ENCODE results near the gene CAMK2D. TPM values are rescaled to one million over a fixed set of nuclear protein-coding genes. Genes with fewer than 3 reads are reported as not detected.

CAMK2D gene
- total RNA-seq, 4 donors from 2014 or later: 57.3 to 78.4 (median 61.8) TPM

GRCh38 chr4:113727802-113728201, 33.7 kb downstream of the CAMK2D start:
- no peak overlapping the region for H3K27ac ChIP-seq
- no peaks in the 10 kb centered on the region for H3K27me3 ChIP-seq
- peaks cover 0 to 3% of the 10 kb centered on the region in 2 donors for H3K4me1 ChIP-seq
- H3K4me3 ChIP-seq (replicated peaks in 1 of 3): no peak overlapping the region
- TF ChIP-seq, protein P1, sequence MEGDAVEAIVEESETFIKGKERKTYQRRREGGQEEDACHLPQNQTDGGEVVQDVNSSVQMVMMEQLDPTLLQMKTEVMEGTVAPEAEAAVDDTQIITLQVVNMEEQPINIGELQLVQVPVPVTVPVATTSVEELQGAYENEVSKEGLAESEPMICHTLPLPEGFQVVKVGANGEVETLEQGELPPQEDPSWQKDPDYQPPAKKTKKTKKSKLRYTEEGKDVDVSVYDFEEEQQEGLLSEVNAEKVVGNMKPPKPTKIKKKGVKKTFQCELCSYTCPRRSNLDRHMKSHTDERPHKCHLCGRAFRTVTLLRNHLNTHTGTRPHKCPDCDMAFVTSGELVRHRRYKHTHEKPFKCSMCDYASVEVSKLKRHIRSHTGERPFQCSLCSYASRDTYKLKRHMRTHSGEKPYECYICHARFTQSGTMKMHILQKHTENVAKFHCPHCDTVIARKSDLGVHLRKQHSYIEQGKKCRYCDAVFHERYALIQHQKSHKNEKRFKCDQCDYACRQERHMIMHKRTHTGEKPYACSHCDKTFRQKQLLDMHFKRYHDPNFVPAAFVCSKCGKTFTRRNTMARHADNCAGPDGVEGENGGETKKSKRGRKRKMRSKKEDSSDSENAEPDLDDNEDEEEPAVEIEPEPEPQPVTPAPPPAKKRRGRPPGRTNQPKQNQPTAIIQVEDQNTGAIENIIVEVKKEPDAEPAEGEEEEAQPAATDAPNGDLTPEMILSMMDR (IDR thresholded peaks at IDR 0.05): no peak
- no peak for TF ChIP-seq POLR2A (IDR thresholded peaks at IDR 0.05)
- 77 to 93% methylated on average over 1 of the region's 1 CpG for WGBS, 2 donors
- no peak for DNase-seq
- intact Hi-C loops (cut with DNase I): no loop called here
- H3K36me3 ChIP-seq: no peaks in the 10 kb centered on the region
- H3K9me3 ChIP-seq: no peaks in the 10 kb centered on the region

- no peaks in the 10 kb centered on the region for H3K9me3 ChIP-seq
- TF ChIP-seq, protein P1 (IDR thresholded peaks at IDR 0.05): no peak
- no peak for TF ChIP-seq POLR2A (IDR thresholded peaks at IDR 0.05)
- H3K36me3 ChIP-seq: no peaks in the 10 kb centered on the region
- intact Hi-C loops (cut with DNase I): no loop called here
- no peaks in the 10 kb centered on the region for H3K27me3 ChIP-seq
- WGBS, 2 donors: 76 to 89% methylated on average over 1 of the region's 1 CpG
- no peak overlapping the region for H3K27ac ChIP-seq
- H3K4me1 ChIP-seq: peaks cover 0 to 5% of the 10 kb centered on the region in 2 donors
- H3K4me3 ChIP-seq (replicated peaks in 1 of 3): no peak overlapping the region
- no peak for DNase-seq
Measured at GRCh38 chr4:113725963-113726362, 35.6 kb downstream of the CAMK2D start.

GRCh38 chr4:113718252-113718651, 43.3 kb downstream of the CAMK2D start:
- Histone ChIP-seq H3K27me3 (no peaks in the 10 kb centered on the region), H3K4me3 (replicated peaks in 1 of 3) (no peak overlapping the region), H3K36me3 (no peaks in the 10 kb centered on the region), H3K27ac (no peak overlapping the region), H3K9me3 (no peaks in the 10 kb centered on the region), H3K4me1 (peaks cover 0 to 11% of the 10 kb centered on the region in 2 donors)
- intact Hi-C loops (cut with DNase I): no loop called here
- TF ChIP-seq, protein P1 (IDR thresholded peaks at IDR 0.05): no peak
- no peak for TF ChIP-seq POLR2A (IDR thresholded peaks at IDR 0.05)
- DNase-seq: no peak
- 79 to 100% methylated on average over 1 of the region's 1 CpG for WGBS, 2 donors

DNA sequence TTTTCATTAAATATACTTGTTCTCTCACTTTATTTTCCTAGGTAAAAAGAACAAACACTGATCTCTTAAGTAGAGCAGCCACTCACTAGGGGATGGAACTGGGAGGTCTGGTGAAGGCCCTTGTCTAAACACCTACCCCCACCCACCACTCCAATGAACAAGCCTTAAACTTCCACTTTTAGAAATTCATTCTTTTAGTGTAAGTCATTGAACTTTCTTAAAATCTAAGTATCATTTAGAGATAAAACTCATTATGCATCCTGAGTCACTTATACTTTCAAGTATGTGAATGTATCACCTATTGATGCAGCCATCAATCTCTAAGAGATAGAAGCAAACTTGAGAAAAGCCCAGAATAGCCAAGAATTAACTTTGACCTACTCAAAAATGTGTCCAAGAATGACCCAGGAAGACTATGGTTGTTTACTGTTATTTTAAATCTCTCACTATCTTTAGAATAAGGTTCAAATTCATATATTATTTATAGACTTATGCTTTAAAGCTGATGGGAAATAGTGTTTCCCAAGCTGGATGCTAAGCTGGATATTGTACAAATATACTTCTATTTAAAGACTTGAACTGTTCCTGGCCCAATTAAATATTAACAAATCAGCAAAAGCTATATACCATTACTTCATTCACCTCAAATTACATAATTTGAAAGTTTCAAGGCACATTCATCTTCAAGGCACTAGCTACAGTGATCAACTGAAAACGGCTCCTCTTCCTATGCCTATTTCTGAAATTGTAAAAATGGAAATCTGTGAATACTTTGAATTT, 49.5 kb downstream of the CAMK2D start:
- intact Hi-C loops (cut with DNase I): no loop called here
- H3K27me3 ChIP-seq: no peaks in the 10 kb centered on the region
- no peak overlapping the region for H3K27ac ChIP-seq
- TF ChIP-seq, protein P1 (IDR thresholded peaks at IDR 0.05): no peak
- H3K4me3 ChIP-seq (replicated peaks in 1 of 3): no peak overlapping the region
- no peaks in the 10 kb centered on the region for H3K9me3 ChIP-seq
- H3K4me1 ChIP-seq: peaks cover 8 to 16% of the 10 kb centered on the region in 2 donors
- H3K36me3 ChIP-seq: no peaks in the 10 kb centered on the region
- 91 to 93% methylated on average over 1 of the region's 1 CpG for WGBS, 2 donors
- no peak for DNase-seq

DNA sequence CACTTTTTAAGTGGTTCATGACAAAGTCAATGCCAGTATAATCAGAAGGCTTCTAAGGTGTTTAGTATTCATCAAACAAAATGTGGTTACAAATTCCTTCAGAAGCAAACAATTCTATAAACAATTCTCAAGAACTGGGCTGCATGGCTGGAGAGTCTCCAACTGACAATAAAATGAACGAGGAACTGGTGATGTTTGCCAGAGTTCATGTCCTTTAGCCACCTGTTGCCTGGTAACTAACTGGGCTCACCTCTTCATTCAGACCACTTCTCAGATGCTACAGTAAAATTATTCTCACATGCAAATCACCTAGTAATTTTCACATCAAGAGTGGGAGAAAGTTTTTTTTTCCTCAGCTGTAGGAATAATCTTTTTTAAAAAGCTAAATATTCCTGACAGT, 53.3 kb downstream of the CAMK2D start:
- Histone ChIP-seq H3K4me3 (replicated peaks in 1 of 3) (no peak overlapping the region), H3K36me3 (no peaks in the 10 kb centered on the region), H3K27me3 (no peaks in the 10 kb centered on the region), H3K4me1 (peaks cover 4 to 16% of the 10 kb centered on the region in 2 donors), H3K9me3 (no peaks in the 10 kb centered on the region), H3K27ac (no peak overlapping the region)
- WGBS, 2 donors: 13 to 17% methylated on average over 1 of the region's 1 CpG
- TF ChIP-seq, protein P1 (IDR thresholded peaks at IDR 0.05): no peak
- no peak for TF ChIP-seq POLR2A (IDR thresholded peaks at IDR 0.05)
- intact Hi-C loops (cut with DNase I): no loop called here
- DNase-seq: no peak

Data from thyroid gland (tissue), 4 donors.